NCI-H1417 (cell line): Measurements from ENCODE around the gene PHETA1.
"Not testable (repeated sequence)": the region's sequence is repeated elsewhere in the genome, so short reads cannot be mapped to it uniquely, and the experiment has no call there.

Experiments
- DNase-seq, 3 experiments: peaks; one replicate each; lab custom pipeline; 2025; lab: John Stamatoyannopoulos, UW

PHETA1 gene

DNA sequence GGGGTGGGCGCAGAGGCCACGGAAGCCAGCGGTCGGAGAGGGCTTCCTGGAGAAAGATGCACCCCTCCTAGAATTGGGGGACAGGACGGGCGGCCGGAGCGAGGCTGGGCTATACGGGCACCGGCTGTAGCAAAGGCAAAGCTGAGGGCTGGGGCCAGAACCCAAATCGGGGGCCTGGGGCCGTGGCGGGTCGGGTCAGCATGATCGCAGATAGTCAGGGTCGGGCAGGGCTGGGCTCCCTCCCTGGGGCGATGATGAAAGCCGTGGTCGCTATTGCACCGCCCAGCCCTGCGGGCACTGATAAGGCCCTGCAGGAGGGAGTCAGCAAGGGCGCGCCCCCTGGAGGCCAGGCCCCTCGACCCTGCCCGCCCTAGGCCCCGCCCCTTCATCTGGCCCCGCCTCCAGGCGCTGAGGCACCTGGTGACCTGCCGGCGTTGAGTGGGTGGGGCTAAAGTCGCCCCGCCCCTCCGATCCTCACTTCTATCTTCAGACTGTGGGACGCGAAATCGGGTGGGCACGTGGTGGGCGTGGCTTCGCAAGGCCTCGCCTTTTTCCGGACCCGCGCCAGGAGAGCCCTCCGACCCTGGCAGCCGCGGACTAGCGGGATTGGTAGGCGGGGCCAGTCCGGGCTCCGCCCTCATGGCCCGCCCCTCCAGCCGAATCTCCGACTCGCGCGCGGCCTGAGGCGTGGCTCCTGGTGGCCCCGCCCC is 36.4 kb upstream of the PHETA1 start:
- DNase-seq: peak; percentile 95 to 99 (median 99)

DNA sequence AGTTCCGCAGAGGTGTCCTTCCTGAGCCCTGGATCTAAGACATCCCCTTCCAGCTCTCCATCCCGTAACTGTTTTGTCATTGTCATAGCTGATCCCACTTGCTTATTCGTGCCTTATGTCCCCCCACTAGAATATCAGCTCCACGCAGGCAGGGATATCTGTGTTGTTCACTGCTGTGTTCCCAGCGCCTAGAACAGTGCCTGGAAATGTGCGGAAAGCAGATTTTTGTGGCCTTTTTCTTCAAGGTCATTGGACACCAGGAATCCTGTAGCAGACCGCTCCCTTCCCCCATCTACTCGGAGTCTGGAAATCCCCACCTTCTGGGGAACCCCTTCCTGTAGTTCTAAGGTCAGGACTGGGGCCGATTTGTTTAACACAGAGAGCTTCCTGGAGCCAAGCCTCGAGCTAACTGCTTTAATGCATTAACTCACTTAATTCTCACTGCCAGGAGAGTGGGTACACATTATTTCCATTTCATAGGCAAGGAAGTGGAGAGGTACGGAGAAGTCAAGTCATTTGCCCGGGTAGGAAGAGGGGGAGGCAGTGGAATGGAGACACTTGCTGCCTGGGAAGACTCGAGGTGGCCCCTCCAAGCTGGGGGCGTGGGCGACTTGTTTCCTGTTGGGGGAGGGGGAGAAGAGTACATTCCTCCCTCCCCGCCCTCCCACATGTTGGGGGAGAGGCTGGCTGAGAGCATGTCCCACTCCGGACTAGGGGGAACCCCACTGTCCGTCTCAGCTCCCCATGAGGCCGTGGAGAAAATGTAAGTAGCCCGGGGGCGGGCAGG is 35.7 kb upstream of the PHETA1 start:
- peak in 2 of 3 experiments; percentile 45 to 48 for DNase-seq

DNA sequence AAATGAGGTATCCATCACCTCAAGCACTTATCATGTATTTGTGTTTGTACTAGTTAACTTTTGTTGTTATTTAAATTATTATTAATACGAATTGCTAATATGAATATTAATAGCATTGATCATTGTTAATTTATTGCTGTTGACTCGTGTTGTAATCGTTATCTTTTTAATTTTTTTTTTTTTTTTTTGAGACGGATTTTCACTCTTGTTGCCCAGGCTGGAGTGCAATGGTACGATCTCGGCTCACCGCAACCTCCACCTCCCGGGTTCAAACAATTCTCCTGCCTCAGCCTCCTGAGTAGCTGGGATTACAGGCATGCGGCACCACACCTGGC is 33.6 kb upstream of the PHETA1 start:
- DNase-seq: not testable (repeated sequence)

DNA sequence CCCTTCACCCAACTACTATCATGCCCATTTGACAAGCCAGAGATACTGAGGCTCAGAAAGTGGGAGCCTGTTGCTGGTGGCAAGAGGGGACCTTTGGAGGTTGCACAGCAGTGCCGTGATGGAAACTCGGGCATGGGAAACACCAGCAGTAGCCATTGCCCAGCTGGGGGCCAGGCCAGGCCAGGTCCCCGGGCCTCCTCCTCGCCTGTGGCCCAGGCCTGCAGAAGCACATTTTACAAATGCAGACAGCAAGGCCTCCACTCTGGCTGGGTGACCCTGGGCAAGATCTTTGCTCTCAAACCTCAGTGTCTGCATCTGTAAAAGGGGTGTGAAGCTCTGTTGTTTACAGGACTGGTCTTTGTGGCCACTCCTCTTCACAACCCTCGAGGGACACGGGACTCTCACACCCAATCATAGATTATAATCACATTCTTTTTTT is 32.3 kb upstream of the PHETA1 start:
- DNase-seq: no peak

DNA sequence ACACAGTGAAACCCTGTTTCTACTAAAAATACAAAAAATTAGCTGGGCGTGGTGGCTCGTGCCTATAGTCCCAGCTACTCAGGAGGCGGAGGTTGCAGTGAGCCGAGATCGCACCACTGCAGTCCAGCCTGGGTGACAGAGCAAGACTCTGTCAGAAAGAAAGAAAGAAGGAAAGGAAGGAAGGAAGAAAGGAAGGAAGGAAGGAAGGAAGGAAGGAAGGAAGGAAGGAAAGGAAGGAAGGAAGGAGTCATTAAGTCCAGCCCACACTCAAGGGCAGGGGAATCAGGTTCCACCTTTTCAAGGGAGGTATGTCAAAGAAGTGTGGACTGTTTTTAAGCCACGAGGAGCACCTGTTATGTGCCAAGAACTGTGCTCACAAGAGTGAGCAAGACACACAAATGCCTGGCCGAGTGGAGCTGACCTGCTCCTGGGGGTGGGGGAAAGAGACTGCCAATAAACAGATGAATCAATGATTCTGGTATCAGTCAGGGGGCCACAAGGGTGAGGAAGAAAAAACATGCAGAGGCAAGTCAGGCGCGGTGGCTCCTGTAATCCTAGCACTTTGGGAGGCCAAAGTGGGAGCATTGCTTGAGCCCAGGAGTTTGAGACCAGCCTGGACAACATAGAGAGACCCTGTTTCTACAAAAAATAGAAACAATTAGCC is 31.0 kb upstream of the PHETA1 start:
- not testable (repeated sequence) for DNase-seq

DNA sequence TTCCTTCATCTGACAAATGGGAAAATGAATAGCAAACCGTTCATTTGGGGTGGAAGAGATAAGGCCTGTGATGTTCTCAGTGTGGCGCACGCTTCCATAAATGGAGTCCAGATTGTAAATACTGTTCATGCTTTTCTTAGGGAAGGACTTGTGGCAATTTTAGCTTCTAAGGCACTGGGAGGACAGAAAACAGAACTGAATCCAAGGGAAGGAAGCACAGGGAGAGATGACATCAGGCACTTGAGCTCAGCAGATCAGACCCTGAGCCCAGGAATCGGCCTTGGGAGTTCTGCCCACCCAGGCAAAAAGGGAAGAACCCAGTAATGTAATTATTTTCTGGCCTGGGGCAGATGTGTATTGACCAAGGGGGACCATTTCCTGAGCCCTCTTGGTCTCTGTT is 29.6 kb upstream of the PHETA1 start:
- DNase-seq: no peak

DNA sequence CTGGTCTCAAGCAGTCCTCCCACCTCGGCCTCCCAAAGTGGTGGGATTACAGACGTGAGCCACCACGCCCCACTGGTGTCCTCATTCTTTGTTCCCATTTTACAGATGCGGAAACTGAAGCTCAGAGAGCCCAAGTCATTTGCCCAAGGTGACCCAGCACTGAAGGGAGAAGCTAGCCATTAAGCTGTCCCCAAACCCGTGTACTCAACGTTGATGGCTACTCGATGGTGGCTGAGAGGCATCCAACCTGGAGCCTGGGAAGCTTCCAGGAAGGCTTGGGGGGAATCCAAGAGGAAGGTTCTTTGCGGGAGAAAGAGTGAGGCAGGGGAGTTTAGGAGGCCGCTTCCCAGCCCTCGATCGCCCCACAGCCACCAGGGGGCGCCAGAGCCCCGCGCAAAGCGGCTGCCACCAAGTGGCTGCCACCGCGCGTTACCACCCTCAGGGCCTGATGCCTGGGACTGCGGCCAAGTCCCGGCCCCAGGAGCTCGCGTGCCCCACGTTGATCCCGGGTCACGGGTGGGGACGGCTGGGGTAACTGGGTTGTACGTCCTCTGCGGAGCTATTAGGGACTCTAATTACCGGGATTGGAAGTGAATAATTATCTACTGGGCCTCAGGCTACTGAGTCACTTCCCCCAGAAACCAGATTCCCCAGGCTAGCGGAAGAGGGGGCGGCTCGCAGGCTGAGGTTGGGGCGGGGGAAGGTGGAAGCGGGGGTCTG is 28.0 kb upstream of the PHETA1 start:
- peak; percentile 77 to 86 (median 82) for DNase-seq

DNA sequence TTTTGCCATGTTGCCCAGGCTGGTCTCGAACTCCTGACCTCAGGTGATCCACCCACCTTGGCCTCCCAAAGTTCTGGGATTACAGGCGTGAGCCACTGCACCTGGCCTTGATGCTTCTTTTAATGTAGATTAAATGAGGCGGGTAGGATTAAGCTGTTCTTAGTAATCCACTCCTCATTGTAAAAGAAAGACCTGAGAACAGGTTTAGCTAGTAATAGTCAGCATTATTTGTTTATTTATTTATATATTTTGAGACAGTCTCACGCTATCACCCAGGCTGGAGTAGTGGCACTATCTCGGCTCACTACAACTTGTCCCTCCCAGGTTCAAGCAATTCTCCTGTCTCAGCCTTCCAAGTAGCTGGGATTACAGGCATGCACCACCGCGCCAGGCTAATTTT is 27.4 kb upstream of the PHETA1 start:
- not testable (repeated sequence) for DNase-seq

DNA sequence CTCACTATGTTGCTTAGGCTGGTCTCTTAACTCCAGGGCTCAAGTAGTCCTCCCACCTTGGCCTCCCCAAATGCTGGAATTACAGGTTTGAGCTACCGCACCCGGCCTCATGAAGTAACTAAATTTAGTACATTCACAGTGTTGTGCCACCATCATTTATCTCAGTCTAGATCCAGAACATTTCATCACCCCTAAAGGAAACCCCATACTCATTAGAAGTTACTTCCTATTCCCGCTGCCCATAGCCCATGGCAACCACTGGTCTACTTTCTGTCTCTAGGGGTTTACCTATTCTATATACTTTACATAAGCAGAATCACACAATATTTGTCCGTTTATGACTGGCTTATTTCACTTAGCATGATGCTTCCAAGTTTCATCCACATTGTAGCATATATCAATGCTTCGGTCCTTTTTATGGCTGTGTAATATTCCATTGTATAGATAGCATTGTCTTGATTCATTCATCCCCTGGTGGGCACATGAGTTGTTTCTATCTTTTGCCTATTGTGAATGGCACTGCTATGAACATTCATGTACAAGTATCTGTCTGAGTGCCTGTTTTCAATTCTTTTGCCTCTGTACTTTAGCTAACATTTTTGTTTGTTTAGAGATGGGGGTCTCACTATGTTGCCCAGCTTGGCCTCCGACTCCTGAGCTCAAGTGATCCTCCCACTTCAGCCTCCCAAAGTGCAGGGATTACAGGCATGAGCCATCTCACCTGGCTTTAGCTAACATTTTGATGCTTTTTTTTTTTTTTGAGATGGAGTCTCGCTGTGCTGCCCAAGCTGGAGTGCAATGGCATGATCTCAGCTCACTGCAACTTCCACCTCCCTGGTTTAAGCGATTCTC is 26.7 kb upstream of the PHETA1 start:
- no peak for DNase-seq

DNA sequence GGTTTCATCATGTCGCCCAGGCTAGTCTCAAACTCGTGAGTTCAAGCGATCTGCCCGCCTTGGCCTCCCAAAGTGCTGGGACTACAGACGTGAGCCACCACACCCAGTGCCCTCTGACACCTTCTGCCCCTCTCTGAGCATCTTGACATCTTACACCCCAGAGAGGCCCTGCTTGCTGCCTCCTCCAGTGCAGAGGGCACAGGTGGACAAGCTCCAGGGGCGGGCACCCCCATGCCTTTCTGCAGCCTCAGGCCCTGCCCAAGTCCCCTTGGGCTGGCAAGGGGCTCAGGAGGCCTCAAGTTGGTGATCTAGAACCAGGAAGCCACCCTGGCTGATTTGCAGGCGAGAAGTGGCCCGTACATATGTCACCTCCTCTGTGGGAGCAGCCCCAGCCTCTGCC is 25.6 kb upstream of the PHETA1 start:
- no peak for DNase-seq

DNA sequence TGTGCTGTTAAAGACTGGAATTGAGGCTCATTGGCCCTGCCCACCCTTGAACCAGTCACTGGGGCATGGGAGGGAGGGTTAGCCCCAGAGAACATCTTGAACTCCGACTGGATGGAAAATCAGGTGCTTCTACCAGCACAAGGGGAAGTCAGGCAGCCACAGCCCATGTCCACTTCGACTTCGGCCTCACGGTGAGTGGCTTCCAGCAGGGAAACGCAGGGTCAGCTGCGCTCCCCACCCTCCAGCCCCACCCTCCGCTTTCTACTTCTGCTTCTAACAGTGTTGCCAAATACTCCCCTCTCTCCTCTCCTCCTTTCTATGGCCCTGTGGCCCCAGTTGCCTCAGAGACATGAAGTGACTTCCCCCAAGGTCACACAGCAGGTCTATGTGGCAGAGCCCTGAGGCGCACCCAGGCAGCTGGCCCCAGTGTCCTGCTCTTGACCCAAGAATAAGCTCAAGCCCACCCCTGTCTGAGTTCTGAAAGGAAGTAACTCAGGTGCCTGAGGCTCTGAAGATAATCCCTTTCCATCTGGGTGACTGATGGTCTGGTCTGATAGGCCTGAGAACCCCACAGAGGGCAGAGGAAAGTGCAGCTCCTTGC is 24.9 kb upstream of the PHETA1 start:
- no peak for DNase-seq

DNA sequence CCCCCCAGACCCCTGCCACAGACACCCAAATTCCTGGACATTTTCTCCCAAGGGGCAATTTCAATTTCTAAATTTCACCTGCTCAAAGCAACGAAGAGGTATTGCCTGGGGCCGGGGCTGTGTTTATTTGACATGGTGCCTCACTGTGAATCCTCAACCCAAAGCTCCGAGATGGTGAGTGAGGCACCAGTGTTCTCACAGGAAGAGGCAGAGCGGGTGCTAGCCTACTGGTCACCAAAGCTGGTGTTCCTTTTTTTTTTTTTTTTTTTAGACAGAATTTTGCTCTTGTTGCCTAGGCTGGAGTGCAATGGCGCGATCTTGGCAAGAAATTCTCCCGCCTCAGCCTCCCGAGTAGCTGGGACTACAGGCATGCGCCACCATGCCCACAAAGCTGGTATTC is 22.0 kb upstream of the PHETA1 start:
- no peak for DNase-seq

DNA sequence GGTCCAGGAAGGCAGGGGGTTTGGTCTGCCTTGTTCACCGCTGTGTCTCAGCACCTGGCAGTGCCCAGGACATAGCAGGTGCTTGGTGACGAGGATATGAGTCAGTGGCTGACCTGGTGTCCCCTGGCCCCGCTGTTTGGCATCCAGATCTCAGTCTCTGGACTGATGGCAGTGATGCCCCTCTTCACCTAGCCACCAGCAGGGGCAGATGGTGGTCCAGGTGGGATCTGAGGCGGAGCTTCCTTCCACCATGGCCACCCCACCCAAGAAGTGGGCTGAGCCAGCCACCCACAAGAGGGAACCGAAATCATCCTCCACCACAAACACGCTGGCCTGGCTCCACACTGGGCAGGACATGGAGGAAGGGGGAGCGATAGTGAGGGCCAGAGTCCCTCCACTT is 20.7 kb upstream of the PHETA1 start:
- DNase-seq: no peak

DNA sequence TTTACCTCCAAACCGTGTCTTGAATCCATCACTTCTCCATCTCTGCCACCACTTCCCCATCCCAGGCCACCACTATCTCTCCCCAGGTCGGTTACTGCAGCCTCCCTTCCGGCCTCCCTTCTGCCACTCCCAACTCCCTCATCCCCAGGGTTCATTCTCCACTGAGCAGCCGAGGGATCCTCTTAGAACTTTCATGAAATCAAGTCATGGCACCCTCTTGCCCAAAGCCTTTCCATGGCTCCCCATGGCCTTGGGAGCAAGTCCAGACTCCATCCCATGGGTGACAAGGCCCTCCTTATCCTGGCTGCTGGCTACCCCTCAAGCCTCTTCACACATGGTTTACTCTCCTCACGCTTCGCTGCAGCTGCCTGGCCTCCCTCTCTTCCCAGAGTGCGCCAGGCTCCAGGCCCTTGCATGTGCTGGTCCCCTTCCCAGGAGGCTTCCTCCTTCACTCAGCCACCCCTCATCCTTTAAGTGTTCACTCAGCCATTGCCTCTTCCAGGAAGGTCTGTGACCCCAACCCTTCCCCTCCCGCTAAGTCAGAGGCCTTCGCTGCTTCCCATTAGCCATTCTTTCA is 18.9 kb upstream of the PHETA1 start:
- DNase-seq: peak in 1 of 3 experiments; percentile 9

DNA sequence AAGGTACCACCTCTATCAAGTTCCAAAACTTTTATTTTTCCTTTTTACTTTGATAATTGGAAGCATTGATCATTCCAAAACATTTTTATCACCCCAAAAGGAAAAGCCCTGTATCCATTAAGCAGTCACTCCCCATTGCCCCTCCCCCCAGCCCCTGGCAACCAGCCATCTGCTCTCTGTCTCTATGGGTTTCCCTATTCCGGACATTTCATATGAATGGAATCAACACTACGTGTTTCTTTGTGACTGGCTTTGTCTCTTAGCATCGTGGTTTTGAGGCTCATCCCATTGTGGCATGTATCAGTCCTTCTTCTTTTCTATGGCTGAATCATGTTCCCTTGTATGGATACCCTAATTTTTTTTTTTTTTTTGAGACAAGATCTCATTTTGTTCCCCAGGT is 18.0 kb upstream of the PHETA1 start:
- DNase-seq: peak in 1 of 3 experiments; percentile 18

DNA sequence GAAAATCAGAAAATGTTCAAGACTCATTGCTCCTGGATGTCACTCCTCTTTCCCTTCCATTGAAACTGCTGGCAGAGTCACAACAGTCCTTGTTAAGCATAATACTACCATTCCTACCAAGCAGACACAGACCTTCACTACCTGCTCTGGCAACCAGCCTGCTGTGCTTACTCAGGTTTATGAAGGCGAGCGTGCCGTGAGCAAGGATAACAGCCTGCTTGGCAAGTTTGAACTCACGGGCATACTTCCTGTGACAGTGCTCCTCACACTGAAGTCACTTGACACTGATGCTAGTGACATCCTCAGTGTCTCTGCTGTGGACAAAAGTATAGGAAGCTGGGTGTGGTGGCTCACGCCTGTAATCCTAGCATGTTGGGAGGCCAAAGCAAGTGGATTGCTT is 15.7 kb upstream of the PHETA1 start:
- no peak for DNase-seq

DNA sequence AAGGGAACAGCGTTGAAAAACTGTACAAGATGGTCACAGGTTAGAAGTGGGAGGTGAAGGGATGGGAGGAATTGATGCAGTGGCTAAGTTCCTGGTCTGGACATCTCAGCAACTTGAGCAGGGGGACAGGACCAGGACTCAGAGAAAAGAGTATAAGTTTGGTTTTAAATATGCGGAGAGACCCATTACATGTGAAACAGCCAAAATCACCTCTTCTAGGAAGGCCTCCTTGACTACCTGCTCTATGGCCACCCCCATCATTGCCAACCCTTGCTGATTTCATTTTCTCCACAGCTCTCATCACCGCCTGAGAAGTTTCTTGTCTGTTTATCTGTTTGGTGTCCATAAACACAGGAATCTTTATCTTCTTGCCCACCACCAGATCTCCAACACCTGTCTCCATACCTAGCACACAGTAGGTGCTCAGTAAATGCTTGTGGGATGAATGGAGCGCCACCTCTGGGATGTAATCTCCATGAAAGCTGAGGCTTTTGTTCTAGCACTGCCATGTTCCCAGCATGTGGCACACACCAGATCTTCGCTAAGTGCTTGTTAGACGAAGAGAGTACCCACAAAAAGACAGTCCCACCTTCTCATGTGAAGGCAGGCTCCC is 11.2 kb upstream of the PHETA1 start:
- no peak for DNase-seq

DNA sequence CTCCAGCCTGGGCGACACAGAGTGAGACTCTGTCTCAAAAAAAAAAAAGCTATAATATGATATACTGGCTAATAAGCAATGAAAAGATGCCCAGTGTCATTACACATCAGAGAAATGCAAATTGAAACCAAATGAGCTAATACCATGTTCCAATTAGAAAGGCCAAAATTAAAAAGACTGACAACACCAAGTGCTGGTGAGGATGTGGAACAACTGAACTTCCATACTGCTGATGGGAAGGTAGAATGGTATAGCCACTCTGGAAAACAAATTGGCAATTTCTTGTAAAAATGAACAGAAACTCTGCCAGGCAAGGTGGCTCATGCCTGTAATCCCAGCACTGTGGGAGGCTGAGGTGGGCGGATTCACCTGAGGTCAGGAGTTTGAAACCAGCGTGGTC is 8.5 kb upstream of the PHETA1 start:
- no peak for DNase-seq

DNA sequence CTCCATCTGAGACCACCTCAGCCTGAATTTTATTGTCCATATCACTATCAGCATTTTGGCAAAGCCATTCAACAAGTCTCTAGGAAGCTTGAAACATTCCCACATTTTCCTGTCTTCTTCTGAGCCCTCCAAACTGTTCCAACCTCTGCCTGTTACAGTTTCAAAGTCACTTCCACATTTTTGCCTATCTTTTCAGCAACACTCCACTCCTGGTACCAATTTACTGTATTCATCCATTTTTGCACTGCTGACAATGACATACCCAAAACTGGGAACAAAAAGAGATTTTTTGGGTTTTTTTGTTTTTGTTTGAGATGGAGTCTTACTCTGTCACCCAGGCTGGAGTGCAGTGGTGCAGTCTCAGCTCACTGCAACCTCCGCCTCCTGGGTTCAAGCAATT is 4.3 kb upstream of the PHETA1 start:
- DNase-seq: not testable (repeated sequence)
